ENCODE data around the gene G6PC2.
"Not testable (repeated sequence)": the region's sequence is repeated elsewhere in the genome, so short reads cannot be mapped to it uniquely, and the experiment has no call there.

Gene G6PC2, protein sequence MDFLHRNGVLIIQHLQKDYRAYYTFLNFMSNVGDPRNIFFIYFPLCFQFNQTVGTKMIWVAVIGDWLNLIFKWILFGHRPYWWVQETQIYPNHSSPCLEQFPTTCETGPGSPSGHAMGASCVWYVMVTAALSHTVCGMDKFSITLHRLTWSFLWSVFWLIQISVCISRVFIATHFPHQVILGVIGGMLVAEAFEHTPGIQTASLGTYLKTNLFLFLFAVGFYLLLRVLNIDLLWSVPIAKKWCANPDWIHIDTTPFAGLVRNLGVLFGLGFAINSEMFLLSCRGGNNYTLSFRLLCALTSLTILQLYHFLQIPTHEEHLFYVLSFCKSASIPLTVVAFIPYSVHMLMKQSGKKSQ

DNA sequence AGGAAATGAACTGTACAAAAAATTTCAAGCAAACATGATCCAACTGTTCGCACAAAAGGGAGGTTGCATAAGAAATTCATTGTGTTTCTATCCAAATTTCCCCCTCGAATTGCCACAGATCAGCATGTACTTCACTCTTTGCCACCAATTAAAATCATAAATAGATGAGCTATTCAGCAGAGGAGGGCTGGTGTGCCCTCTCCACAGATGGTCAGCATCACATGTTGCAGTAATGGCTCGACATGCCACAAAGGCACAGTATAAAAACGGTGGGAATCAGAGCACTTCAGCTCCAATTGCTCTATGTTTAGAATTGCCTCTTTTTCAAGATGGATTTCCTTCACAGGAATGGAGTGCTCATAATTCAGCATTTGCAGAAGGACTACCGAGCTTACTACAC, at the start of gene G6PC2:
Gene G6PC2, plus strand, starts transcription at position 289 of the 400 bp plus-strand sequence. Its CDS starts 41 bp downstream, at position 330.
- no peak for DNase-seq

DNA sequence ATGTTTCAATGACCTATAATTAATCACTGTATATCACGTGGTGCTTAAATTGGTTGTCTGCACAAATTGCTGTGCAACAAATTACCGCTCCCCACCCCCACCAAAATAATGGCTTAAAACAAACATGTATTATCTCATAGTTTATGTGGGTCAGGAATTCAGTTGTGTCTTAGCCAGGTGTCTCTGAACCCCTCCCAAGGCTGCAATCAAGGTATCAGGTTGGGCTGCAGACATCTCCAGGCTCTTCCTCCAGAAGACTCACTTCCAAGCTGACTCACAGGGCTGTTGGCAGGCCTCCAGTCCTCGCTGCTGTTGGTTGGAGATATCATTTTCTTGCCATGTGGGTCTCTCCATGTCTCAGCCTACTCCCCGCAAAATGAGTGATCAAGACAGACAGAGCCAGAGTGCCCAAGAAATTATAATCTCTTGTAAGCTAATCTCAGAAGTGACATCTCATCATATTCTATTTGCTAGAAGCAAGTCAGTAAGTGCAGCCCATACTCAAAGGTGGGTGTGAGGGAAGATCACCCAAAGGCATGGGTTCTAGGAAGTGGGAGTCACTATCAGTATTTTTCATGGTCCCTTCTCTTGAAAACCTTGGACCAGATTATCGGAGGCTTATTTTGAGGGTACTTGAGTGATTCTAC, 49.3 kb upstream of the G6PC2 start:
- DNase-seq = no peak

DNA sequence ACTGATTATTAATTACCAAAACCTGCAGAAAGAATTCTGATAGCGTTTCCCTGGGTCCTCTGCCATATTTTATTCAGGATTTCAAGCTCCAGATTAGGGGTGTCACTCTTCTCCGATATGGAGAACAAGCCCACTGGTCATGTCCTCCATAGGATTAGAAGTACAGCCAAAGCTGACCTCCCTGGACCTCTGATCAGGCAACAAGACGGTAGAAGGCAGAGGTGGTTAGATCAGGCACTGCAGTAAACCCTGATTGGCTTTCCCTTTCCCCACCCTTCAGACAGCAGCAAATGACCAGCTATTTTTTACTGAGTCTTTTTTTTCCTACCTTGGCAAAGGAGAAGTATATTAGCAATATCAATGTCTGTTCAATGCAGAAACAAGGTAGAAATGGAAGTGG, 48.6 kb upstream of the G6PC2 start:
- no peak for DNase-seq

DNA sequence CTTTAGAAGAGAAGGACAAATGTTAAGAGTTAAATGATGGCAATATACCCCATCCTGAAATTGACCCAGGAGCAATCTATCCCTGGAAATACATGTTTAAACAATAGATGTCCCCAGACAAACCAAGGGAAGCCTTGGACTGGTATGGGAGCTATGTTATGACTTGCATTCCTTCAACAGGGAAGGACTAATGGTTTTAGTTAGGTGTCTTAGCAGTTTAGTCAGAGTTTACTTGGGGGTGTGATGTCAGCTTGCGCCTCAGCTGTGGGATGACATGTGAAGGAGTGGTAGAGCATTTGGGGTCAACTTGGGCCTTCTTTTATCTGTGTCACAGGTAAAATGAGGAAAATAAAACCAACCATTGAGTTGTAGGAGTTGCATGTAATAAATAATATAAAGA, 47.6 kb upstream of the G6PC2 start:
- DNase-seq = no peak

DNA sequence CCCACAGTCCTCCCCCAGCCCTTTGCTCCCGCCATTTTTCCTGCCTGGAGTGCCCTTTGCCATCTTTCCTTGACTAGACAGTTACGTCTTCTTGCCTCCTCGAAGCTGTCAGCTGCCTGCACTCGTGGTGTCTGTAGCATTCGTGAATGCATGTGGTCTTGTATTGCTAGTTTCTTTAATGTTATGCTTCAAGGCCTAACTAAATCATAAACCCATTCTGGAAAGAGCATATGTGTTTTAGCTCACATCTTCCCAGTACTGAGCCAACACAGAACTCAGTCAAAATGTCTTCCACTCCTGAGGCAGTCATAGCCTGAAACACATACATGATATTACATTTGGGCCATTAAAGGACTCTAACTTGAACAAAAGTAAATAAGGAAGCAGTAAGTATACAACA, 46.4 kb upstream of the G6PC2 start:
- DNase-seq = no peak

DNA sequence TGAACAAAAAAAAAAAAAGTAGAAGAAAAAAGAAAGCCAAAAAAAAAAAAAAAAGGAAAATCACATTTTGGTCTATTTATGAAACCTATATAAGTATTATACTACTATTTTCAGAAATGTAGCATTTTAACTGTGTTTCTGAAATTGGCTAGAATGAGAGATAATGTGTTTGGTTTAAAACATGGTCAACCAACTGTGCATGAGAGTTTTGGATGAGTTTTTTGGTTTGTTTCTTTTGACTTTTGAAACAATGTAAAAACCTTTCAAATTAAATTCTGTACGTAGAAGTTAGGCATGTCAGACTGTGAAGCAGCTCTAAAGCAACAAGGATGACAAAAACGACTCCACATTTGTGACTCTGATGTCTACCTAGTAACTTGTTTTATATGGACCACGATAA, 45.5 kb upstream of the G6PC2 start:
- DNase-seq = no peak

DNA sequence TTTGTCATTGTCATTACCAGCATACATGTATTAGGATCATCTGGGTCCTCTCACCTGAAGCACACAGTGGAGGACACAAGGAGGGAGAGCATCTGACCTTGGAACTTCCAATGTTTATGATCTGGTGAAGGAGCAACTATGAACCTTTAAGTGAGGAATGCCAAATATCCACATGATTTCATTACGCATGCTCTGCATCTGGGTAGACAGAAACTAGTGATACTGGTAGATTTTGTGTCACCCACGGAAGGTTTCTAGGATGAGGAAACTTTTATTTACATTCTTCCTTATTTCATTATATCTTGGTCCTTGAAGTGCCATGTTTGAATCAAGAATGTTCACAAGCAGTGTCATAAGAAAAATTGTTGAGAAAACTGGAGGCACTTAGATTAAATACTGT, 42.9 kb upstream of the G6PC2 start:
- no peak for DNase-seq

DNA sequence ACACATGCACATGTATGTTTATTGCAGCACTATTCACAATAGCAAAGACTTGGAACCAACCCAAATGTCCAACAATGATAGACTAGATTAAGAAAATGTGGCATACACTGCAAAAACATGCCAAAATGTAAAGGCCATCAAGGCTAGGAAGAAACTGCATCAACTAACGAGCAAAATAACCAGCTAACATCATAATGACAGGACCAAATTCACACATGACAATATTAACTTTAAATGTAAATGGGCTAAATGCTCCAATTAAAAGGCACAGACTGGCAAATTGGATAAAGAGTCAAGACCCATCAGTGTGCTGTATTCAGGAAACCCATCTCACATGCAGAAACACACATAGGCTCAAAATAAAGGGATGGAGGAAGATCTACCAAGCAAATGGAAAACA, 33.9 kb upstream of the G6PC2 start:
- not testable (repeated sequence) for DNase-seq

DNA sequence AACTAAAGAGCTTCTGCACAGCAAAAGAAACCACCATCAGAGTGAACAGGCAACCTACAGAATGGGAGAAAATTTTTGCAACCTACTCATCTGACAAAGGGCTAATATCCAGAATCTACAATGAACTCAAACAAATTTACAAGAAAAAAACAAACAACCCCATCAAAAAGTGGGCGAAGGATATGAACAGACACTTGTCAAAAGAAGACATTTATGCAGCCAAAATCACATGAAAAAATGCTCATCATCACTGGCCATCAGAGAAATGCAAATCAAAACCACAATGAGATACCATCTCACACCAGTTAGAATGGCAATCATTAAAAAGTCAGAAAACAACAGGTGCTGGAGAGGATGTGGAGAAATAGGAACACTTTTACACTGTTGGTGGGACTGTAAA, 30.7 kb upstream of the G6PC2 start:
- not testable (repeated sequence) for DNase-seq

DNA sequence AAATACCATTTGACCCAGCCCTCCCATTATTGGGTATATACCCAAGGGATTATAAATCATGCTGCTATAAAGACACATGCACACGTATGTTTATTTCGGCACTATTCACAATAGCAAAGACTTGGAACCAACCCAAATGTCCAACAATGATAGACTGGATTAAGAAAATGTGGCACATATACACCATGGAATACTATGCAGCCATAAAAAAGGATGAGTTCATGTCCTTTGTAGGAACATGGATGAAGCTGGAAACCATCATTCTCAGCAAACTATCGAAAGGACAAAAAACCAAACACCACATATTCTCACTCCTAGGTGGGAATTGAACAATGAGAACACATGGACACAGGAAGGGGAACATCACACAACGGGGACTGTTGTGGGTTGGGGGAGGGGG, 30.3 kb upstream of the G6PC2 start:
- DNase-seq = not testable (repeated sequence)

DNA sequence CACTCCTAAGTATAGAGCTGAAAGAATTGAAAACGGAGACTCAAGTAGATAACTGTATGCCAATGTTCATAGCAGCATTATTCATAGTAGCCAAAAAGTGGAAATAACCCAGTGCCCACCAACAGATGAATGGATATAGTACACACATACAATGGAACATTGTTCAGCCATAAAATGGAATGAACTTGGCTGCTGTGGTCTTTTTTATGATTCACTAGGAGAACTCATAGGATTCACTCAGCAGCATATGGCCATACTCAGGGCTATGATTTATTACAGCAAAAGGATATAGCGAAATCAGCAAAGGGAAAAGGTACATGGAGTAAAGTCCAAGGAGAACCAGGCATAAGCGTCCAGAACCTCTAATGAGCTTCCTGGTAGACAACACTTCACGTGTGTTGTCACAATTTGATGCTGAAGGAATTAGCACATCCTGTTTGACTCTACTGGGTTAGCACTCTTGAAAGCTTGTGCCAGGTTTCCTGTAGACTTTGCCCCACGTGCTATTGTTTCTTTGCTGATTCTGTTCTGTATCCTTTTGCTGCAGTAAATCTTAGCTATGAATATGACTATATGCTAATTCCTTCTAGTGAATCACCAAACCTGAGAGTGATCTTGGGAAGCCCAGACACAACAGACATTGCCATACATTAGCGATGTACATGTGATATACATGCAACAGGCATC, 26.6 kb upstream of the G6PC2 start:
- no peak for DNase-seq

DNA sequence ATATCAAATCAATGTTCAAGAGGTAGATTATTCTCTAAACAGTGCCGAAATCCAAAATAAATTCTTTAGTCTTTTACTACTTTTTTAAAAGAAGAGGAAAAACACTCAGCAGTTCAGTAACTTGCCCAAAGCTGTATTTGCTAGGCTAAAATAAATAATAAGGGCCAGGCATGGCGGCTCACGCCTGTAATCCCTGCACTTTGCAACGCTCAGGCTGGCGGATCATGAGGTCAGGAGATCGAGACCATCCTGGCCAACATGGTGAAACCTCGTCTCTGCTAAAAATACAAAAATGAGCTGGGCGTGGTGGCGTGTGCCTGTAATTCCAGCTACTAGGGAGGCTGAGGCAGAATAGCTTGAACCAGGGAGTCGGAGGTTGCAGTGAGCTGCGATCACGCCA, 18.9 kb upstream of the G6PC2 start:
- DNase-seq = not testable (repeated sequence)

DNA sequence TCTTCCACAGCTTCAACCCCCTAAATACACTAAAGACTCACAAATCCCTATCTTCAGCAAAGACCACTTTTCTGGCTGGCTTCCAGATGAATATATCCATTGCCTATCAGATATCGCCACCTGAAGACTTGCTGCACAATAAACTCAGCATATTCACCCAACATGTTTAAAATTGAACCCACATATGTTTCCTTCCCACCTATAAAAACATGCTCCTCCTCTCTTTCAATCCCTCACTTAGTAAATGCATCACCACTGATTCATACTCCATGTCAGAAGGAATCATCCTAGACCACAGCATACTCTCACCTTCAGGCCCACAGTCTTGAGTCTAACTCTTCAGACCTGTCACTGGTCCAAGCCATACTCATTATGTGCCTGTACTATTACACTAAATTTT, 16.1 kb upstream of the G6PC2 start:
- DNase-seq = no peak

DNA sequence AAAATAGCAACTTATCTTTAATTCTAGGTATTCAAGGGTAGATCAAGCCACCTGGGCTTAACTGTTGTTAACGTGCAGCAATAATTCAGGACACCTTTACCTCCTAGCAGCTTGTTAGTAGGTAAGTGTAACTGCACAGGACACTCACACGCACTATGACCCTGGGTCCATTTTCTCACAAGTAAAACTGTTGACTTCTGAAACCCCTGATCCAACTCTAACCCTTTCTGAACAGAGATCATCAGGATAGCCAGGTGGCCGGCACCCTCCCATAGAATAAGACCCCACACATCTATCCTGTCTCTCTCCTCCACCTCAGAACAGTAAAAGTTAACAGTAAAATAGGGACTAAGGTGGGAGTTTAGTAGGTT, 11.5 kb upstream of the G6PC2 start:
- DNase-seq = no peak

DNA sequence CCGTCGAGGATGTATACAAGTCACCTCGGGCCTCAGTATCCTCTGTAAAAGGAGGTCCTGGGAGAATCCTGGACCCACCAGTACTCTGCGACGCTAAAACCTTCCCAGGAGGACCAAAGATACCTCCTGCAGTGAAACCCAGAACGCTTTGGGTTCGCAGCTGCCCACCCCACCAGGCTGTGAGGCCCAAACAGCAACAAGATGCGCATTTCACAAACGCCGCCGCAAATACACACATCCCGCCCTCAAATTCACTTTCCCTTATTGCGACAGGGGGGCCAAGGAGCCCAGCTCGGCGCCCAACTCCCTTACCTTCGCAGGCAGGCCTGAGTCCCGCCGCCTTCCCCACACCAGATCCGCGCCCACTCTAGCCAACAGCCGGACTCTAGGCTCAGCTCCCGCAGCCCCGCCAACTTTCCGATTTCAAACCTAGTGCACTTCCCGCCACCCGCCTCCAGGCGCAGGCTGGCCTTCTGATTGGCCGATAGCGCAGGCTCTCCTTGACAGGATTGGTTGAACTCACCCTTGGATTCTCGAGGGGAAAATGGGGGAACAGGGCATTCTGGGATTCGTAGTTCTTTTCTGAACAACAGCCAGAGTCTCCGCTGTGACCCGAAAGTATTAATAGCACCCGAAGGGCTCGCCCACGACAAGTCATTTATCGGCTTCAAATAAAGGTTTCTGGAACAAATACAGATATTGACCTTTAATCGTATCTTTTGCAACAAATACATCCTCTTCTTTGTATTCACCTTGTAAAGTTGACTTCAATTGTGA, 10.9 kb upstream of the G6PC2 start, which contains the start of gene SPC25:
Gene SPC25, minus strand, starts transcription at position 425 of the 777 bp plus-strand sequence. CDS start 911 bp downstream, outside the sequence.
- DNase-seq = peak; percentile 93

DNA sequence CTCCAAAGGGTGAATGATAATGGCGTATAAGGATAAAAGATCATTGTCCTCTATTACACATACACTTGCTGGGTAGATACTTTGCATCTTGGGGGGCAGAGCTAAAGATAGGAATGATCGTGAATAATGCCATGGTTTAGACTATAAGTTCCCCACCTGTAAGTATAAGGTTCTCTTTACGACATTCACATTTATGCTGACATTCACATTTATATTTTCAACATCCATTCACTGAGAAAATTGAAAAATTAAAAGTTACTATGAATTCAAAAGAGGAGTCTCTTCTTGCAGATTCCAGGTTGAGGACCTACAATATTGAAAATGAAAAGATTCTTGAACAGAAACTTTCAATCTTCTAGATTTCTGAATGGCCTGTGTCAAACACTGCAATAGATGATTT, 8.8 kb upstream of the G6PC2 start:
- no peak for DNase-seq

DNA sequence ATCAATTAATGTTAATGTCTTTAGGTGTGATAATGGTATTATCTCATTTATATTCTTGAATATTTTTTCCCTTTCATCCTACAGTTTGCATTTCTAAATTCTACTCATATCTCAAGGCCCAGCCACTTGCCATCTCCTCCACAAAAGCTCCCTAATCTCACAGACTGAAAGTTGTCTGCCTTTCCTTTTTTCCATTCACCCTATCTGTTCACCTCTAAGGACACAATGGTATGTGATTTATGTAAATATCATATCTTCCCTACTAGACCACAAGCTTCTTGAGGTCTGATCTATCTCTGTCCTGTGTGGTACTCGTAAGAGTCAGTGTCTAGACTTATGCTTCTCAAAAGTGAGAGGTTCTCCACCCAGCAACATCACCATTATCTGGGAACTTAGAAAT, 7.0 kb upstream of the G6PC2 start:
- DNase-seq = no peak

DNA sequence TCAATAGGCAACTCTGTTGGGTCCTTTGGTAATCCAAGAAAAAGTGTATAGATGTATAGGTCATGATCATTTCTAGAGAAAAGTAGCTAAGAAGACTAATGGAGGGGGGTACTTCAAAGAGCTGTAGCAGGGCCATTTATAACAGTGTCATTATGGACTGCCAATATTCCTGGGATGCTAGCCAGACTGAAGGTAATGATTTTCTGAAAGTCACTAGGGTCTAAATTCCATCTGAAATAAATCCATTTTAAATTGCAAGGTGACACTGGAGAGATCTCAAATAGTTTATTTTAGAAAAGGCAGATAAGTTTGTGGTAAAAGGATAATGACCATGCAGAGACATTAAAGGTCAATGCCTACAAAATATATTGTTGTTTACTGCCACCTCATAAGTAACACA, 6.4 kb upstream of the G6PC2 start:
- DNase-seq = no peak

DNA sequence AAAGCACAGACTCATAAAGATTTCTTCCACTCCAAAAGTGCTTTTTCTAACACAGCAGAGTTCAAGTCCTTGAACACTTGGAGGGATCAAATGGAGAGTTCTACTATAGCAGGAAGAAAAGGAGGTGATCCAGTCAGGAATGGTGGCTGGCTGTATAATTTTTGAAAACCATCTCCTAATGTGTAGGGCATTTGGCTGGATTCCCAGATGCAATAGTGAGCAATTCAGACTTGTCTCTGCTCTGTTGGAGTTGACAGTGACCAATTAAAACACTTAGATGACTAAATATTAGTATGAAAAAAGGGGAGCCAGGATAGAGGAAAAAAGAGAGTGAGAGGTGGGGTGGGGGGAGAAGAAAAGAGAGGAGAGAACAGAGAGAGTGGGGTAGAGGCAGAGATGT, 5.3 kb upstream of the G6PC2 start:
- DNase-seq = no peak

DNA sequence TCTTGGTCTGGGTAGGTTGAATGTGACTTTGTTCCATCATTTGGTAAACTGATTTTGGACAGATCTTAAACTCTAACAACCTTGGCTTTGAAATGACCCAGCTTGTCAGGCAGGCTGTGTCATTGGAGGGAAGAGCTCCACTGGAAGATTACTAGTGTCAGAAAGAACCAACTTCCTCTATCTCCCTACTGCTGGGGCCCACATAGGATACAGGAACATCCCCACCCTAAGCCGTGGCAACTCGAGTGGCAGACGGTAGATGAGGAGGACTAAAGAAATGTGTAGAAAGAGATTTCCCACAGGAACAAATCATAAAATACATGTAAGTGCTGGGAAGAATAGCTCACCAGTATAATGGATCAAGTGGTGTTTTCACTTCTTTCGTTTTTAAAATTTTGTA, 4.3 kb upstream of the G6PC2 start:
- no peak for DNase-seq

DNA sequence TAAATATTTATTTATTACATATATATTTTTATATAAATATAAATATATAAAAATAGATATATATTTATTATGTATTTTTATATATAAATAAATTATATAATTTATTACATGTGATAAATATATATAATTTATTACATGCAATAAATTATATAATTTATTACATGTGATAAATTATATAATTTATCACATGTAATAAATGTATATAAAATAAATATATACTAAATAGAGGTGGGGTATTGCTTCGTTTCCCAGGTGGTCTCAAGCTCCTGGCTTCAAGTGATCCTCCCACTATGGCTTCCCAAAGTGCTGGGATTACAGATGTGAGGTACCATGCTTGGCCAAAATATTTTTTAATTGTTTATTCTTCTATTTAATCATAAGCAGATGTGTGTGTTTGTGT, 3.6 kb upstream of the G6PC2 start:
- no peak for DNase-seq

DNA sequence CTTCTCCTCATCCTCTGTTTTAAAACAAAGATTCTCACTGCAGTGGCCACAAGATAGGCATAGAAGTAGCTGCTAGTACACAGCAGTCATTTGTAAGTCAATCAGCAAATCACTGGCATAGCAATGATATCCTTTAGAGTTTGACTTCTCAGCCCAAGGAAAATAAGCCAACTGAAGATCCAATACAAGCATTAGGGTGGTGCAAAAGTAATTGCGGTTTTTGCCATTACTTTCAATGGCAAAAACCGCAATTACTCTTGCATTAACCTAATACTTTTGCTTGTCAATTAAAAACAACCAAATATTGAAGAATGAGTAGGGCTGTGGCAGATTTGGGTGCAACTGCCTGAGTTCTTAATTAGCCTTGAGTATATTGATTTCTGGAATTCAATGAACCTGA, 2.8 kb downstream of the G6PC2 start:
- no peak for DNase-seq

DNA sequence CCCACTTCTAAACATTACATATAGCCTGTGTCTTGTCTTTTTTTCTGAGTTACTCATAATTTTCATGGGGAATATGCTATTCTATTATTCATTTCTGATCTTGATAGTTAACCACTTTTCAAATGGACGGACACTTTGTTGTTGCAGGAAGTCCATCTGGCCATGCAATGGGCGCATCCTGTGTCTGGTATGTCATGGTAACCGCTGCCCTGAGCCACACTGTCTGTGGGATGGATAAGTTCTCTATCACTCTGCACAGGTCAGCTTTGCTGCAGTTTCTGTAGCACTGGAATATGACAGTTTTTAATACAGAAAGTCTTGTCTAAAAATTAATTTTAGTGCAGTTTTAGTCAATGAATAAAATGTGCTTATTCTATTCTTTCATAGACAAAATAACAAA, 3.3 kb downstream of the G6PC2 start:
- no peak for DNase-seq
